Right lobe of liver (tissue), 4 donors: ENCODE data around the gene FAM135A.

Source experiments
- POLR2A ChIP-seq: fragments of 450-650 bp; IDR thresholded peaks from one replicate; pipeline ENCODE4 v1.6.1; 2017; ENCODE audit warnings: antibody characterized with exemption, mild to moderate bottlenecking
- TF ChIP-seq, protein P1 (sequence below), 4 donors: fragments of 200-600 bp in 3 of 4; fragments of 450-650 bp in 1 of 4; IDR thresholded peaks; one replicate each; pipeline versions ENCODE4 v1.5.1 to v1.8.0; 2016 to 2022; ENCODE audit warnings: antibody characterized with exemption in 4 of 4, mild to moderate bottlenecking in 2 of 4
- donor health status: DM: no; HTN: no; CAD: no.
- donor health status: DM: no; HTN: no; CAD: no.
- donor health status: DM: no; HTN: yes; CAD: no.

DNA sequence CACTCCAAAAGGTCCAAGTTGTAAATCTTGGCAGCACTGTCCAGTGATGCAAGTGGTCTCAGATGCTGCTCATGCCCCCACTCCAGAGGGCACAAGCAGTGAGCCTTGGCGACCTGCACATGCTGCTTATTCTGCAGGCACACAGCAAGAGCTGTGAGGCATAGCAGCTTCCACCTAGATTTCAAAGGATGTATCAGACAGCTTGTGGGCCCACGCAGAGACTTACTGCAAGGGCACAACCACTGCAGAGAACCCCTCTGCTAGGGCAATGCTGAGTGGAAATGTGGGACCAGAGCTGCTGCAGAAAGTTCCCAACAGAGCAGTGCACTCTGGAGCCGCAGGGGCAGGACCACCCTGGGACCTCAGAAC is 179.8 kb downstream of the FAM135A start:
- no peak for TF ChIP-seq POLR2A
- TF ChIP-seq, protein P1, sequence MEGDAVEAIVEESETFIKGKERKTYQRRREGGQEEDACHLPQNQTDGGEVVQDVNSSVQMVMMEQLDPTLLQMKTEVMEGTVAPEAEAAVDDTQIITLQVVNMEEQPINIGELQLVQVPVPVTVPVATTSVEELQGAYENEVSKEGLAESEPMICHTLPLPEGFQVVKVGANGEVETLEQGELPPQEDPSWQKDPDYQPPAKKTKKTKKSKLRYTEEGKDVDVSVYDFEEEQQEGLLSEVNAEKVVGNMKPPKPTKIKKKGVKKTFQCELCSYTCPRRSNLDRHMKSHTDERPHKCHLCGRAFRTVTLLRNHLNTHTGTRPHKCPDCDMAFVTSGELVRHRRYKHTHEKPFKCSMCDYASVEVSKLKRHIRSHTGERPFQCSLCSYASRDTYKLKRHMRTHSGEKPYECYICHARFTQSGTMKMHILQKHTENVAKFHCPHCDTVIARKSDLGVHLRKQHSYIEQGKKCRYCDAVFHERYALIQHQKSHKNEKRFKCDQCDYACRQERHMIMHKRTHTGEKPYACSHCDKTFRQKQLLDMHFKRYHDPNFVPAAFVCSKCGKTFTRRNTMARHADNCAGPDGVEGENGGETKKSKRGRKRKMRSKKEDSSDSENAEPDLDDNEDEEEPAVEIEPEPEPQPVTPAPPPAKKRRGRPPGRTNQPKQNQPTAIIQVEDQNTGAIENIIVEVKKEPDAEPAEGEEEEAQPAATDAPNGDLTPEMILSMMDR (IDR thresholded peaks at IDR 0.05) = no peak
